Measurements from ENCODE around the gene RNU6-9. TPM values are rescaled to one million over a fixed set of nuclear protein-coding genes. Genes with fewer than 3 reads are reported as not detected.

The RNU6-9 gene
- total RNA-seq = not detected in 2 replicates

GRCh38 chr19:892894-893689 is at the start of gene RNU6-9, which contains the start of gene MED16:
TSS of gene RNU6-9 (plus strand) at chr19:893484.
TSS of gene MED16 (minus strand) at chr19:893187. CDS start at chr19:891131, 2,056 bp downstream.

GRCh38 chr19:852136-853013 is 40.9 kb upstream of the RNU6-9 start, which contains the start of gene ELANE:
TSS of gene ELANE (plus strand) at chr19:852303. CDS start at chr19:852329, 26 bp downstream.

GRCh38 chr19:858868-859843 is 34.1 kb upstream of the RNU6-9 start, which contains the start of gene CFD:
TSS of gene CFD (plus strand) at chr19:859664. CDS start at chr19:859690, 26 bp downstream.

GRCh38 chr19:913080-913748 is 19.9 kb downstream of the RNU6-9 start, which contains the start of gene R3HDM4:
TSS of gene R3HDM4 (minus strand) at chr19:913219. CDS start at chr19:913157, 62 bp downstream.

GRCh38 chr19:917323-918151 is 24.3 kb downstream of the RNU6-9 start, which contains the start of gene KISS1R:
TSS of gene KISS1R (plus strand) at chr19:917333. CDS start at chr19:917503, 170 bp downstream.

GRCh38 chr19:925526-926322 is 32.4 kb downstream of the RNU6-9 start, which contains the start of gene ARID3A:
TSS of gene ARID3A (plus strand) at chr19:926035. CDS start at chr19:929529, 3,494 bp downstream.

Other genes with a start within 250 kb of the RNU6-9 start
- gene RNF126, start 230.3 kb upstream of the RNU6-9 start, total RNA-seq = 126 and 152 TPM in 2 replicates
- 259 and 303 TPM in 2 replicates for gene FSTL3, start 217.1 kb upstream of the RNU6-9 start, total RNA-seq
- not detected in 2 replicates for gene PRSS57, start 198.0 kb upstream of the RNU6-9 start, total RNA-seq
- 0.11 TPM in 1 of 2 replicates, not detected in the other for gene PALM, start 184.5 kb upstream of the RNU6-9 start, total RNA-seq
- 7.2 and 12.6 TPM in 2 replicates for gene MISP, start 142.4 kb upstream of the RNU6-9 start, total RNA-seq
- gene PTBP1, start 96.0 kb upstream of the RNU6-9 start, total RNA-seq = 216 and 283 TPM in 2 replicates
- gene PLPPR3, start 71.5 kb upstream of the RNU6-9 start, total RNA-seq = 0.27 TPM in 1 of 2 replicates, not detected in the other
- not detected in 2 replicates for gene AZU1, start 65.6 kb upstream of the RNU6-9 start, total RNA-seq
- not detected in 2 replicates for gene PRTN3, start 52.5 kb upstream of the RNU6-9 start, total RNA-seq
- not detected in 2 replicates for gene ELANE, start 41.2 kb upstream of the RNU6-9 start, total RNA-seq
- gene CFD, start 33.8 kb upstream of the RNU6-9 start, total RNA-seq = 0.55 TPM in 1 of 2 replicates, not detected in the other
- gene MED16, start 297 bp upstream of the RNU6-9 start, total RNA-seq = 33.8 and 34.7 TPM in 2 replicates
- 60.8 and 91.1 TPM in 2 replicates for gene R3HDM4, start 19.7 kb downstream of the RNU6-9 start, total RNA-seq
- not detected in 2 replicates for gene KISS1R, start 23.8 kb downstream of the RNU6-9 start, total RNA-seq
- 4.5 and 4.8 TPM in 2 replicates for gene ARID3A, start 32.6 kb downstream of the RNU6-9 start, total RNA-seq
- 68.2 and 87.6 TPM in 2 replicates for gene WDR18, start 90.9 kb downstream of the RNU6-9 start, total RNA-seq
- gene GRIN3B, start 106.9 kb downstream of the RNU6-9 start, total RNA-seq = 0.95 and 2.3 TPM in 2 replicates
- gene TMEM259, start 127.6 kb downstream of the RNU6-9 start, total RNA-seq = 142 and 147 TPM in 2 replicates
- not detected in 2 replicates for gene RNU6-2, start 128.0 kb downstream of the RNU6-9 start, total RNA-seq
- 239 and 254 TPM in 2 replicates for gene CNN2, start 133.1 kb downstream of the RNU6-9 start, total RNA-seq
- 14.0 and 24.3 TPM in 2 replicates for gene ABCA7, start 146.6 kb downstream of the RNU6-9 start, total RNA-seq
- 3.2 and 5.4 TPM in 2 replicates for gene ARHGAP45, start 173.7 kb downstream of the RNU6-9 start, total RNA-seq
- gene POLR2E, start 201.9 kb downstream of the RNU6-9 start, total RNA-seq = 125 and 242 TPM in 2 replicates
- 302 and 333 TPM in 2 replicates for gene GPX4, start 210.5 kb downstream of the RNU6-9 start, total RNA-seq